Bronchus fibroblast of lung (primary cell): ENCODE results near the gene TP63. TPM values are rescaled to one million over a fixed set of nuclear protein-coding genes. Genes with fewer than 3 reads are reported as not detected.

Source experiments
- total RNA-seq: library from RNA; depleted of rRNA; stranded (reverse); fragments of >200 nt; gene quantifications from 2 replicates; pipeline ENCODE4 v1.2.3, GENCODE V29; 2015

Gene TP63
- not detected in 2 replicates for total RNA-seq

GRCh38 chr3:189631373-189631408 is at the start of gene TP63:
TP63 (plus strand) TSS chr3:189631389; CDS start chr3:189631516, 127 bp downstream.

